GM12878 (cell line): ENCODE data around the gene TMEM175. TPM values are rescaled to one million over a fixed set of nuclear protein-coding genes. Genes with fewer than 3 reads are reported as not detected.

Experiments used
- ATAC-seq: fragments of 200-7000 bp; cut with Tn5 transposase; 3 replicates; pipeline ENCODE4 v1.9.1; 2020; ENCODE audit warnings: mild to moderate bottlenecking, moderate library complexity
- BruUV-seq: library from RNA; stranded (reverse); fragments of 400-500 nt; replicated peaks from 2 replicates; lab custom pipeline; 2021; lab: Mats Ljungman, UMichigan
- CTCF ChIA-PET: fragments of 300-600 bp; sonication (Branson Sonifier 250); formaldehyde crosslinking; extraction: SDS; loops from one replicate; lab custom pipeline; 2021; ENCODE audit warnings: inconsistent platforms; lab: Yijun Ruan, JAX
- POLR2A ChIA-PET: fragments of 350-600 bp; formaldehyde crosslinking; extraction: SDS; loops from one replicate; lab custom pipeline; 2021; ENCODE audit warnings: inconsistent platforms; lab: Charles Lee
- RAD21 ChIA-PET: fragments of 300-600 bp; sonication (Branson Sonifier 250); formaldehyde crosslinking; loops from one replicate; lab custom pipeline; 2023; ENCODE audit warnings: antibody characterized with exemption; ENCODE audit not compliant: unreplicated experiment; lab: Charles Lee
- SMC1A ChIA-PET: fragments of 300-600 bp; sonication (Branson Sonifier 250); formaldehyde crosslinking; loops from one replicate; lab custom pipeline; 2023; ENCODE audit not compliant: unreplicated experiment, uncharacterized antibody; lab: Charles Lee
- DNase-seq: peaks from one replicate; pipeline ENCODE4 v3.0.0-alpha.2; 2011; ENCODE audit warnings: low read depth, low spot score
- FAIRE-seq: peaks from 3 replicates; lab custom pipeline; 2011; peaks lifted over from hg19 to GRCh38; lab: Jason Lieb, UNC
- H2AFZ ChIP-seq: 2 replicates; pipeline ENCODE4 v1.6.0; 2011; ENCODE audit warnings: low read depth, low read length, control low read depth; ENCODE audit not compliant: control insufficient read depth
- H3K27ac ChIP-seq: 2 replicates; pipeline ENCODE4 v1.5.1; 2011; ENCODE audit warnings: control low read depth; ENCODE audit not compliant: control insufficient read depth, insufficient read depth
- H3K27me3 ChIP-seq, 2 experiments: replicated peaks in 1 of 2; 2 replicates each; pipeline versions ENCODE4 v1.6.0 to v1.6.1; 2011; ENCODE audit warnings: low read length in 1 of 2; ENCODE audit not compliant: control insufficient read depth in 2 of 2, insufficient read depth in 2 of 2
- H3K36me3 ChIP-seq, 2 experiments: 2 replicates each; pipeline ENCODE4 v1.5.1; 2011; ENCODE audit warnings: low read length in 1 of 2; ENCODE audit not compliant: control insufficient read depth in 2 of 2, insufficient read depth in 2 of 2
- H3K4me1 ChIP-seq: 2 replicates; pipeline ENCODE4 v1.6.1; 2011; ENCODE audit warnings: mild to moderate bottlenecking, low read length, moderate library complexity, mixed read lengths; ENCODE audit not compliant: control insufficient read depth, insufficient read depth
- H3K4me2 ChIP-seq: 2 replicates; pipeline ENCODE4 v1.6.0; 2011; ENCODE audit warnings: control low read depth; ENCODE audit not compliant: control insufficient read depth, insufficient read depth
- H3K4me3 ChIP-seq: fragments of 200-600 bp; sonication (generic); 2 replicates; pipeline ENCODE4 v1.5.1; 2016
- H3K79me2 ChIP-seq: 2 replicates; pipeline ENCODE4 v1.6.0; 2011; ENCODE audit warnings: low read length; ENCODE audit not compliant: control insufficient read depth, insufficient read depth
- H3K9ac ChIP-seq: 2 replicates; pipeline ENCODE4 v1.8.0; 2011; ENCODE audit warnings: low read length, control low read depth, mixed read lengths; ENCODE audit not compliant: control insufficient read depth, insufficient read depth
- H3K9me3 ChIP-seq: replicated peaks from 3 replicates; pipeline ENCODE4 v1.5.1; 2011; ENCODE audit warnings: mild to moderate bottlenecking, low read length; ENCODE audit not compliant: control insufficient read depth, insufficient read depth
- H4K20me1 ChIP-seq: 2 replicates; pipeline ENCODE4 v1.6.0; 2011; ENCODE audit not compliant: control insufficient read depth, insufficient read depth
- CREB1 ChIP-seq: IDR thresholded peaks from 2 replicates; pipeline ENCODE4 v1.6.1; 2012; ENCODE audit warnings: low read depth, mild to moderate bottlenecking, inconsistent platforms
- CUX1 ChIP-seq: IDR thresholded peaks from 2 replicates; pipeline ENCODE4 v1.6.1; 2012; ENCODE audit warnings: improper control_type of control experiment, low read depth, low read length; ENCODE audit not compliant: insufficient replicate concordance
- HDAC2 ChIP-seq: fragments of 200-600 bp; sonication (generic); IDR thresholded peaks from 2 replicates; pipeline ENCODE4 v1.6.1; 2017
- IRF3 ChIP-seq: fragments of 450-650 bp; IDR thresholded peaks from 2 replicates; pipeline ENCODE4 v1.6.1; 2014; ENCODE audit warnings: mild to moderate bottlenecking
- MEF2B ChIP-seq: fragments of 450-650 bp; IDR thresholded peaks from 2 replicates; pipeline ENCODE4 v1.6.1; 2018; ENCODE audit warnings: mild to moderate bottlenecking, moderate library complexity; ENCODE audit not compliant: partially characterized antibody, poor library complexity, severe bottlenecking
- NBN ChIP-seq: fragments of 450-650 bp; IDR thresholded peaks from 2 replicates; pipeline ENCODE4 v1.6.1; 2016
- NKRF ChIP-seq: fragments of 450-650 bp; conservative IDR thresholded peaks from 2 replicates; pipeline ENCODE4 v1.6.1; 2017; ENCODE audit warnings: mild to moderate bottlenecking, moderate library complexity
- NR2C2 ChIP-seq: IDR thresholded peaks from 2 replicates; pipeline ENCODE4 v1.6.1; 2011; ENCODE audit warnings: borderline replicate concordance, low read depth; ENCODE audit not compliant: control insufficient read depth, insufficient read length
- ZNF274 ChIP-seq: IDR thresholded peaks from one replicate; pipeline ENCODE4 v1.8.0; 2011; ENCODE audit not compliant: insufficient read length, insufficient read depth
- ZNF384 ChIP-seq: IDR thresholded peaks from 2 replicates; pipeline ENCODE4 v1.6.1; 2012; ENCODE audit warnings: low read depth, mild to moderate bottlenecking, low read length, improper control_type of control experiment, borderline replicate concordance
- WGBS: methylation state at CpG from one replicate; pipeline ENCODE4 v1.1.6; 2016; ENCODE audit warnings: low lambda C conversion rate; ENCODE audit not compliant: insufficient replicate concordance, insufficient coverage; ENCODE audit errors: missing lambda C conversion rate; 5-methylcytosine and 5-hydroxymethylcytosine counted together
- in situ Hi-C: fragments of 300-500 bp; cut with MboI; formaldehyde crosslinking; loops from 9 replicates; pipeline ENCODE4 v1.14.3; 2018; ENCODE audit warnings: mixed read lengths
- intact Hi-C: fragments of 100-400 bp; cut with micrococcal nuclease; formaldehyde crosslinking; loops from one replicate; pipeline ENCODE4 v1.14.2; 2022; ENCODE audit not compliant: unreplicated experiment
- polyA plus RNA-seq, 11 experiments: library from polyadenylated mRNA; depleted of rRNA in 4 of 11; unstranded in 6 of 11; stranded (reverse) in 5 of 11; fragments of >200 nt; fragmentation: Nextera tagmentation in 4 of 11; fragmentation: Illumina TruSeq in 1 of 11; extraction: Ambion mirVana in 4 of 11; extraction: Trizol in 1 of 11; gene quantifications; 1 replicate in 1 of 11; 2 replicates in 10 of 11; pipeline versions ENCODE4 v1.2.1 to v1.2.3, GENCODE V29; 2011 to 2016; ENCODE audit warnings: inconsistent platforms in 2 of 11, missing spikeins in 2 of 11, low read depth in 1 of 11
- total RNA-seq, 4 experiments: library from RNA; depleted of rRNA in 3 of 4; stranded (reverse); fragments of >200 nt in 3 of 4; fragmentation: Illumina TruSeq in 1 of 4; extraction: Trizol in 1 of 4; gene quantifications; 2 replicates each; pipeline versions ENCODE4 v1.2.1 to v1.2.3, GENCODE V29; 2013 to 2021

The TMEM175 gene
- total and polyA plus RNA-seq, 10 of the 15 experiments (the other 5 are each of a cell fraction or from before 2014, with no cell fraction given), result 0.11 to 39.5 (median 22.3) TPM

GRCh38 chr4:971666-972500 lies 39.6 kb downstream of the TMEM175 start:
- TF ChIP-seq NBN (no peak), NKRF (no peak), CREB1 (no peak), IRF3 (no peak), MEF2B (no peak), ZNF384 (no peak), HDAC2 (no peak), CUX1 (no peak), ZNF274 (no peak), NR2C2 (no peak)
- TF ChIP-seq, all 136 proteins: peak for 0
- in situ Hi-C loops (no loop called here), intact Hi-C loops (loop anchor here (5.0 kb wide), 1 partner anchor 35 kb away; no protein-coding TSS in a partner anchor)
- POLR2A ChIA-PET, result interaction anchor here (0.9 to 1.7 kb wide), 3 partner anchors 15 to 37 kb away, joined by 3 to 4 read pairs (median 3); partner anchors contain the start of gene IDUA
- SMC1A ChIA-PET, result no interaction called here
- H4K20me1 ChIP-seq, result no peaks in the 10 kb centered on the region
- H3K36me3 ChIP-seq, result no peaks in the 10 kb centered on the region
- CTCF ChIA-PET, result no interaction called here
- FAIRE-seq (no peak), DNase-seq (no peak), ATAC-seq (0 out of 3 replicates have a peak, but pooled peaks have one; percentile 10)
- WGBS, result 75% methylated on average over 24 of the region's 24 CpGs
- H3K79me2 ChIP-seq, result no peaks in the 10 kb centered on the region
- H3K4me3 ChIP-seq, result peak overlapping the region; percentile 75; the same call in 1 of the 2 replicates
- H3K4me1 ChIP-seq, result peaks cover 5% of the 10 kb centered on the region; the same call in 1 of the 2 replicates
- H3K4me2 ChIP-seq, result peak overlapping the region; percentile 98
- no peaks in the 10 kb centered on the region; the same call in 2 of the 3 replicates for H3K9me3 ChIP-seq
- no peaks in the 10 kb centered on the region for H3K27me3 ChIP-seq
- RAD21 ChIA-PET, result no interaction called here
- BruUV-seq, result no TSS peak
- H3K9ac ChIP-seq, result peak overlapping the region; percentile 56; the same call in 1 of the 2 replicates
- H2AFZ ChIP-seq, result no peak overlapping the region
- no peak overlapping the region for H3K27ac ChIP-seq
